HG02870 (cell line): ENCODE results near the gene AGO3.
"Not testable (repeated sequence)": the region's sequence is repeated elsewhere in the genome, so short reads cannot be mapped to it uniquely, and the experiment has no call there.

Source experiments
- ATAC-seq: cut with Tn5 transposase; IDR thresholded peaks from one replicate; pipeline ENCODE4 v1.9.1; 2021; ENCODE audit warnings: mild to moderate bottlenecking, moderate library complexity; ENCODE audit not compliant: unreplicated experiment

Gene AGO3

DNA sequence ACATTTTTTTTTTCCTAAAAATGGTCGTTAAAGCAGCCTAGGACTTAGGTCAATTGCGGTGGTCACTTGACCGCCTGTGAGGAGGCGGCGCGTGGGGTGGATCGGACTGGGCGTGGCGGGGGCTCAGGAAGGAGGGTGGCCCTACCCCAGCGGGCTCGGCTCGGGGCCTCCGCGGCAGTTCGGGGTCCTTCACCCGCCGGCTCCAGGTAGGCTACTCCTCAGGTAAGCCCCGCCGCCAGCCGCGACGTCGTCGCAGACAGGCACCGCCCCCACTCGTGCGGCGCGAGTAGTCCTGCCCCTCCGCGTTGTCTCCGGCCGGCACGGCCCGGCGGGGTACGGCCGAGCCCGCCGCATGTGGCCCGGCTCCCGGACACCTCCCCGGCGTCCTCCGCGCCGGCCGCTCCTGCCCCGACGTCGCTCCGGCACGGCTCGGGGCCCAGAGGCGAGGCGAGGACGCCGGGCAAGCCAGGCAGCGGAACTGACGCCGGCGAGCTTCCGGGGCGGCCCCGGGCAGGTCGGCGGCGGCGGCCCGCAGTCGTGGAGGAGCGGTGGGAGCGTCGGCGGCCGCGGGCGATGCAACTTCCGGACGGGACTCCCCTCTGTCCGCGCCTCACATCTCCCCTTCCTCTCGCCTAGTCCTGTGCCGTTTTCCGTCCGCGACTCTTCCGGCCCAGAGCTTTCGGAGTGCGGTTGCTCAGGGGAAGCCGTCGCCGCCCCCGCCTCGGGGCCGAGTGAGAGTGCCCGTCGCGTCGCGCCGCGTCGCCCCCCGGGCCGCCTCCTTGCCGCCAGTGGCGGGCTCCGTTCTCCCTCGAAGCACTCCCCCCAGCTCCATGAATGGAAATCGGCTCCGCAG lies at the start of gene AGO3:
Gene AGO3, plus strand, starts transcription at position 513 of the 853 bp plus-strand sequence. Its CDS starts 322 bp downstream, at position 835.
- ATAC-seq, result peak; percentile 73

DNA sequence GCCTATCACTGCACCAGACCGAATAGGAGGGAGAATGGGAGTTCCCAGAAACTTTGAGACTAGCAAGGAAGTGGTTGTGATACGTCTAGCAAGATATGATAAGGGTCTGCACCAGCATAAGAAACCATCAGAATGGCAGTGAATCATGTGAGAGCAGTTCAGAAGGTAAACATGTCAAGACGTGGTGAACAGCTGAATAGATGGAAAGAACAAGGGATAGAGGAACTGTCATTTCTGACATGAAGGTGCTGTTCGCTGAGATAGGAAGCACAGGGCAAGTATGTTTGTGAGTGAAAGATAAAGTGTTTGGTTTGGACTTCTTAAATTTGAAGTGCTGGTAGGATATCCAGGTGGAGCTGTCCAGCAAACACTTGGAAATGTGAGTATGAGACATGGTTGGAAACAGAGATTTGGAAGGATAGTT lies 49.0 kb upstream of the AGO3 start:
- no peak for ATAC-seq

DNA sequence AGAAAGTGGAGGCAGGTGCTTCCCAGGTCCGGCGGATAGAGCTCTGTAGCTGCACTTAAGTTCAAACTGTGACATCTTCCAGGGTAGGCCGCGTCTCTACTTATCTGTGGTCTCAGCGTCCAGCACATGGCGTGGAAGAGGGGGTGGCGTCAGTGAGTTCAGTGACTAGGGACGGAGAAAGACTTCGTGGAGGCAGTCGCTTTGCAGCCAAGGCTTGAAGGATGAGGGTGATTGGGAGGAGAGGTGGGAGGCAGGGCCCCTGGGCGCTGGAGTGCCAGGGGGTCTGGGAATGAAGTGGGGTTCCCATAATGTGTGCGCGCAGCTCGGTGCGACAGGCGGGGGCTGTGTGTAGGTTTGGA lies 48.3 kb upstream of the AGO3 start:
- no peak for ATAC-seq

GRCh38 chr1:35882945-35883634 lies 47.8 kb upstream of the AGO3 start, which contains the start of gene AGO1:
Gene AGO1 (plus strand): TSS chr1:35883209. CDS start chr1:35883422, 213 bp downstream.
- ATAC-seq, result peak; percentile 77

- ATAC-seq, result peak; percentile 15
Observed at GRCh38 chr1:35883635-35884101, 47.2 kb upstream of the AGO3 start.

DNA sequence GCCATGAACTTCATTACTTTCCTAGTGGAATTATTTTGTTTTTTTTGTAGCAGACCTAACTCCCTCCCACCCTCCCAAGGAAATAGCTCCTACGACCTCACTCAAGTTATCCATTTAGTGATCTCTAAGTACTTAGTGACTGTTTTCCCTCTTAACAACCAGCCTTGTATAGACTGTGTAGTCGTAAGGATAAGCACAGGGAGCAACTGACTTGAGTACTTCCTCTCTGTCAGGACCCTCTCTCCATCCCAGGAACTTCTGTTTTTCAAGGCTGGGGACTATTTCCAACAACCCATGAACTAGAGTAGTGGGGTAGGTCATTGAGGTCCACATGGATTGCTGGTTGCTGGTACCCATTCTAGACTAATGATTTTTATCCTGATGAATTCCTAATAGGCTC lies 46.0 kb upstream of the AGO3 start:
- no peak for ATAC-seq

- ATAC-seq, result no peak
Observed at GRCh38 chr1:35885961-35886558, 44.8 kb upstream of the AGO3 start.

DNA sequence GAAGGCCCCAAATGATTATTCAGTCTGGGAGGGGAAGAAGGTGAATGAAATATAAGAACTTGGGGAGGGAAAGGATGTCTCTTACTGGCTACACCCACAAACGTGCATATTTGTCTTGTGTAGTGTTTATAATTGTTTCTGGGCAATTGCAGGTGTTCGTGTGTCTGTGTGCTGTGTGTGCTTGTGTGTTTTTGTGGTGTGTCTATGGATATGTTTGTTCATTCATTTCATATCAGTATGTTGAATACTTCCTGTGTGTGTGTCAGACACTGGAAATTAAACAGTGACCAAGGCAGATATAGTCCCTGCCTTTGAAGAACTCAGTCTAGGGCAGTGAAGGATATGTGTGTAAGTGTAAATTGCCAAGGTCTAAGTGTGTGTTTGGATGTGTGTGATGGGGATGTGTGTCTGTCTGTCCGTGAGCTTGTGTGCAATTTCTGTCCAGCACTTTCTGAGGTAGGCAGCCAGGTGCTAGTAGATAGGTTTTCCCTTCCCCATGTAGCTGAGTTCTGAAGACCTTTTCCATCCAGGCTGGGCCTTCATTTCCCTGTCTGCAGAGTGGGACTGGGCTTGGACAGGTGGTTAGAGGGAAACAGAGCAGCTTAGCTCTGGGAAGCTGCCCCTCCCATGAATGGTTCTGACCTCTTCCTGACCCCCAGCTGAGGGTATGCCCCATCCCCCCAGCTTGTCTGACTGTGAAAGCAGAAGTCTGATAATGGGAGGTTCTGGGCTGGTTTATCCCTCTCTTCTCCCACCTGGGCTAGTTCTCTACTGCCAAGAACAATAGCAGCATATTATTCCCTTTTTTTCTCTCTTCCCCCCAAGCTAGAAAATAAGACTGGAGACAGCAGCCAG lies 44.1 kb upstream of the AGO3 start:
- ATAC-seq, result no peak

- no peak for ATAC-seq
Observed at GRCh38 chr1:35887508-35887907, 43.4 kb upstream of the AGO3 start.

GRCh38 chr1:35888255-35888654 lies 42.6 kb upstream of the AGO3 start:
- no peak for ATAC-seq

DNA sequence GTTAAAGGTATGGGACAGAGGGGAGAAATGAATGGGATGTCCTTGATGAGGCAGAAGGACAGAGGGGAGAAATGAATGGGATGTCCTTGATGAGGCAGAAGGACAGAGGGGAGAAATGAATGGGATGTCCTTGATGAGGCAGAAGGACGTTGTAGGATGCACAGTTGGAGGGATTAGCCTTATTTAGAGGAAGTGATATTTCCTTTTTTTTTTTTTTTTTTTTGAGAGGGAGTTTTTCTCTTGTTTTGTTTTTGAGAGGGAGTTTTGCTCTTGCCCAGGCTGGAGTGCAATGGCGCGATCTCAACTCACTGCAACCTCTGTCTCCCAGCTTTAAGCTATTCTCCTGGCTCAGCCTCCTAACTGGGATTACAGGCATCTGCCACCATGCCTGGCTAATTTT lies 41.9 kb upstream of the AGO3 start:
- ATAC-seq, result not testable (repeated sequence)

DNA sequence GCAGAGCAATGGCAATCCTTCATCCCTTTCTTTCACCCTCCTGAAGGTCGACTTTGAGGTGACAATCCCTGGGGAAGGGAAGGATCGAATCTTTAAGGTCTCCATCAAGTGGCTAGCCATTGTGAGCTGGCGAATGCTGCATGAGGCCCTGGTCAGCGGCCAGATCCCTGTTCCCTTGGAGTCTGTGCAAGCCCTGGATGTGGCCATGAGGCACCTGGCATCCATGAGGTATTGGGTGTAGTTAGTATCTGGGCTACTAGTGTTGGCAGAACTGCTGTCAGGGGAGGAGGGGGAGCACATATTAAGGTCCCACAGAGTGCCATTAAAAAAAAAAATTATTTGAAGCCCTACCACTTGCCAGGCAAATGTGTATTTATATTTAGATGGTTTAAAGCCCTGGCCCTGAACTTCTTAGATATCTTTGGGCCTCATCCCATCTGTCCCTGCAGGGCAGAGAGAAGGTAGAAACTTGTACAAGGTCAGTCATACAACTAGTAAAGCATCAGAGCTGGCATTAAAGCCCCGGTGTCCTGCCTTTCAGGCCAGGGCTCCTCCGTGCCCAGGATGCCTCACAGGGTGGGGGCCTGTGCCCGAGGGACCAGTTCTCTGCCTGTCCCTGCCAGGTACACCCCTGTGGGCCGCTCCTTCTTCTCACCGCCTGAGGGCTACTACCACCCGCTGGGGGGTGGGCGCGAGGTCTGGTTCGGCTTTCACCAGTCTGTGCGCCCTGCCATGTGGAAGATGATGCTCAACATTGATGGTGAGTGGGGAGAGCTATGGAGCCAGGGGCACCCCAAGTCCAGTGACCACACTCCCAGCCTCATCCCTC lies 37.6 kb upstream of the AGO3 start:
- ATAC-seq, result no peak

DNA sequence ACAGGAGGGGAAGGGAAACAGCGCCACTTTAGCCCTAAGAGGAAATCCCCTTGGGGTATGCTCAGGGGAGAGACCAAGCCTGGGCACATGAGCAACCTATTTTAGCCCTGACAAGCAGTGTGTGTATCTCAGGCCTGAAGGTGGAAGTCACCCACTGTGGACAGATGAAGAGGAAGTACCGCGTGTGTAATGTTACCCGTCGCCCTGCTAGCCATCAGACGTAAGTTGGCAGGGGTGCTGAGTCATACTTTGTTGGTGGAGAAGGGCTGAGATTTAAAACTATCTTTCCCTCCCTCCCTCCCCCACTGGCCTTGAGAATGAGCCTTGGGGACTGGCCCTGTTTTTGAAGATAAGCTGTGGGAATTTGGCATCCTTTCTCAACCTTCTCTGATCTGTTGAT lies 36.7 kb upstream of the AGO3 start:
- peak; percentile 58 for ATAC-seq

DNA sequence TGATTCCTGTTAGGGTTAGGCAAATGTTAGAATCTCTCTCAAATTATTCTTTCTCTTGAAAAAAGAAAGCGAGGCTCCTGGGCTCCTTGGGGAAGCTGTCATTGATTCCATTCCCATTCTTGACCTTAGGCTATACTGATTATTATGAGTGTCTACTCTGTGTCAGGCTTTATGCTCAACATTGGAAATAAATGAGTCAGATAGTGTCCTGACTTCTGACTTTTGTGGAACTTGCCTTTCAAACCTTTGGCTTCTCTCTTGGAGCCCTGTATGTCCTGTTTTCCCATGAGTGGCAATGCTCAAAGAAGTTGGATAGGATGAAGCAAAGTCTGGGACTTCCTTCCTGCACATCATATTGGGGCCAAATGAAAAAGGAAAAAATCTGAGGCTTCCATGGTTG lies 36.2 kb upstream of the AGO3 start:
- ATAC-seq, result no peak

- ATAC-seq, result no peak
Observed at GRCh38 chr1:35899941-35900340, 31.0 kb upstream of the AGO3 start.

DNA sequence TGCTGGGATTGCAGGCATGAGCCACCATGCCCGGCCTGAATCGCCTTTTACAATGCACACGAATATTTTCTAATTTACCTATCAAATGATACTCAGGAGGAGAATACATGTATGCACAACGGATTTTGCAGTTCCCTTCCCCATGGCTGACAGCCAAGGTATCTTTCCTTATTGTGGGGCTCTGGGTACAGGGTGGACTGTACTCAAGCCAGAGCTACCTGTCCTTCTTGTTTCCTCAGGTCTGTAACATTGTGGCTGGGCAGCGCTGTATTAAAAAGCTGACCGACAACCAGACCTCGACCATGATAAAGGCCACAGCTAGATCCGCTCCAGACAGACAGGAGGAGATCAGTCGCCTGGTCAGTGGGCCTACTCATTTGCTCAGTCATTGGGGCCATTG lies 29.7 kb upstream of the AGO3 start:
- ATAC-seq, result no peak

DNA sequence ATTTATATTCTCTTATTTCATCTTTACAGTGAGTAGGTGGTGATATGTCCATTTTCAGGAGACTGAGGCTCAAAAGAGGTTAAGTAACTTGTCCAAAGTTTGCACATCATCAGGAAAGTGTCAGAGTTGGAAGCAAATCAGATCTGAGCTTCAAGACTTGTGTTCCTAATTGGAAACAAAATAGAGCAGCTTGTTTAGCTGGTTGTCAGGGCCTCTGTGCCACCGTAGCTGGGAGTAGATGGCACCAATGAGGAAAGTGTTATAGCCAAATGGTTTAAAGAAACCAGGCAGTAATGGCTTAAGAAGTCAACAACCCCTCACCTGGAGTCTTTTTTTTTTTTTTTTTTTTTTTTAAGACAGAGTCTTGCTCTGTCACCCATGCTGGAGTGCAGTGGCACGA lies 28.2 kb upstream of the AGO3 start:
- no peak for ATAC-seq

DNA sequence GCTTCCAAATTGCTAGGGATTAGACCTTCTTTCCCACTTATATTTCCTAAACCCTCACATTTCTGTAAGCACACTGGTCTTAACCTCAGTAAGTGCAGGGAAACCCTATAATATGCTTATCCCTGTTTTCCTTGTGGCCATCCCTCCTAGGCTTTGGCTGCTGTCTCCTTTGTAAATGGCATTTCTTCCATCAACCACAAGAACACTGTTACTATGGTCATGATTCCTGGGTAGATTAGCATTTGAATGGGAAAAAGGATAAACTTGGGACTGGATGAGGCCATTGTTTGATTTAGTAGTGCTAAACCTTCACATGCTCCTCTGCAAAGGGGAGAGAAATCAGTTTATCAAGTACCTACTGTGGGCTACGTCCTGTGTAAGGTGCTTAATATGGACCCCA lies 16.2 kb upstream of the AGO3 start:
- no peak for ATAC-seq

DNA sequence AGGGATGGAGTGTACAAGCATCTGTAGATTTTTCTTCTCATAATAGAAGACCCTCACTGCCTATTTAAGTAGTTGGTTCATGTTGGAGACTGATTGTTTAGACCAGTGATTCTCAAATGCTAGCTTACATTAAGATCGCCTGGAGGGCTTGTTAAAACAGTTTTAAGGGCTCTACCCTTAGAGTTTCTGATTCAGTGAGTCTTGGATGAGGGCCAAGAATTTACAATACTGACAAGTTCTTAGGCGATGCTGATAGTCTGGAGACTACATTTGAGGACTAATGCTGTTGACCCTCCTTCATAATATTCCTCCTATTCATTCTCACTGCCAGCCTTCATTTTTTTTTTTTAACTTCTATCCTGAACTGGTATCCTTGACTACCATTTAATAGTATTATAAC lies 15.2 kb upstream of the AGO3 start:
- ATAC-seq, result no peak

- ATAC-seq, result no peak
Observed at GRCh38 chr1:35923791-35924221, 7.1 kb upstream of the AGO3 start.
